22Rv1 (cell line): ENCODE data around the gene C2orf15.
A peak's percentile ranks its signal among the peaks of the same experiment; 100 is the strongest.

ENCODE experiments used
- H3K27ac ChIP-seq: fragments of 450-650 bp; 2 replicates; pipeline ENCODE4 v1.5.1; 2017
- CTCF ChIP-seq: fragments of 450-650 bp; IDR thresholded peaks from 2 replicates; pipeline ENCODE4 v1.5.1; 2017; ENCODE audit warnings: mild to moderate bottlenecking
- ZFX ChIP-seq: fragments of 450-650 bp; IDR thresholded peaks from 2 replicates; pipeline ENCODE4 v1.6.1; 2017; ENCODE audit warnings: antibody characterized with exemption, borderline replicate concordance

C2orf15 gene

GRCh38 chr2:99169534-99169933 is 28.0 kb downstream of the C2orf15 start:
- TF ChIP-seq CTCF (no peak), ZFX (no peak)
- no peak overlapping the region for H3K27ac ChIP-seq

GRCh38 chr2:99171377-99172140 is 30.1 kb downstream of the C2orf15 start:
- TF ChIP-seq CTCF = no peak
- TF ChIP-seq ZFX = no peak
- H3K27ac ChIP-seq = no peak overlapping the region

- no peak for TF ChIP-seq ZFX
- TF ChIP-seq CTCF = no peak
- peak within 1 kb of the TSS; percentile 72 for H3K27ac ChIP-seq
Measured at GRCh38 chr2:99180755-99181623, 39.5 kb downstream of the C2orf15 start, which contains the start of the genes MITD1 and MRPL30. Gene MITD1 (minus strand): TSS chr2:99181058. CDS start chr2:99180981, 77 bp downstream. Gene MRPL30 (plus strand): TSS chr2:99181184. CDS start chr2:99186204, 5,020 bp downstream.

- H3K27ac ChIP-seq = peak overlapping the region; percentile 72
- TF ChIP-seq ZFX = no peak
- no peak for TF ChIP-seq CTCF
Measured at GRCh38 chr2:99181624-99182000, 40.1 kb downstream of the C2orf15 start.

GRCh38 chr2:99183025-99183424 is 41.5 kb downstream of the C2orf15 start:
- no peak for TF ChIP-seq CTCF
- no peak for TF ChIP-seq ZFX
- H3K27ac ChIP-seq = no peak overlapping the region

- H3K27ac ChIP-seq = no peak overlapping the region
- TF ChIP-seq CTCF (no peak), ZFX (no peak)
Measured at GRCh38 chr2:99184811-99185210, 43.3 kb downstream of the C2orf15 start.
